Measurements from ENCODE around the gene KLK15.

- TF ChIP-seq ASH2L (IDR thresholded peaks at IDR 0.05; ENCODE audit: low read length) (no peak), CTCF (IDR thresholded peaks at IDR 0.05; ENCODE audit: control extremely low read depth in 1 of 3, insufficient read depth in 1 of 3, low read depth in 1 of 3, low read length in 3 of 3) (no peak), POLR2A (IDR thresholded peaks at IDR 0.05; ENCODE audit: control extremely low read depth in 1 of 2, low read depth in 2 of 2, low read length in 2 of 2) (no peak), EP300 (IDR thresholded peaks at IDR 0.05; ENCODE audit: borderline replicate concordance in 1 of 2, low read depth in 2 of 2, low read length in 2 of 2) (no peak), SP1 (IDR thresholded peaks at IDR 0.05; ENCODE audit: low read depth, low read length) (no peak), HDAC6 (IDR thresholded peaks at IDR 0.05; ENCODE audit: low read depth, low read length) (no peak), POLR2AphosphoS5 (IDR thresholded peaks at IDR 0.05; ENCODE audit: low read depth, low read length) (no peak), CTBP2 (IDR thresholded peaks at IDR 0.05; ENCODE audit: borderline replicate concordance, insufficient read depth, insufficient read length, low read length) (no peak), JUND (IDR thresholded peaks at IDR 0.05; ENCODE audit: low read length) (no peak), BCL11A (IDR thresholded peaks at IDR 0.05; ENCODE audit: low read depth in 2 of 2, low read length in 2 of 2) (no peak), SUZ12 (IDR thresholded peaks at IDR 0.05; ENCODE audit: low read length) (no peak), SIN3A (conservative IDR thresholded peaks at IDR 0.05 in 1 of 2, IDR thresholded peaks at IDR 0.05 in 1 of 2; ENCODE audit: low read depth in 1 of 2, low read length in 2 of 2) (no peak)
These were observed 8.8 kb upstream of the KLK15 start for GRCh38 chr19:50842130-50842529.

All from H1 (cell line).